ENCODE measurements around the gene DLG1. TPM values are rescaled to one million over a fixed set of nuclear protein-coding genes. Genes with fewer than 3 reads are reported as not detected.

DLG1 gene
- total RNA-seq, 1 donor from 2014 or later: 99.6 TPM

- peaks cover 17% of the 10 kb centered on the region for H3K4me1 Mint-ChIP-seq (ENCODE audit: low read depth)
- H3K4me3 Mint-ChIP-seq (ENCODE audit: low read depth): no peak overlapping the region
- peaks cover 12% of the 10 kb centered on the region for H3K9me3 Mint-ChIP-seq (ENCODE audit: low read depth)
- DNase-seq (ENCODE audit: low spot score, unreplicated experiment): no peak
- H3K27ac Mint-ChIP-seq: peak overlapping the region; percentile 68
- TF ChIP-seq, protein P1, sequence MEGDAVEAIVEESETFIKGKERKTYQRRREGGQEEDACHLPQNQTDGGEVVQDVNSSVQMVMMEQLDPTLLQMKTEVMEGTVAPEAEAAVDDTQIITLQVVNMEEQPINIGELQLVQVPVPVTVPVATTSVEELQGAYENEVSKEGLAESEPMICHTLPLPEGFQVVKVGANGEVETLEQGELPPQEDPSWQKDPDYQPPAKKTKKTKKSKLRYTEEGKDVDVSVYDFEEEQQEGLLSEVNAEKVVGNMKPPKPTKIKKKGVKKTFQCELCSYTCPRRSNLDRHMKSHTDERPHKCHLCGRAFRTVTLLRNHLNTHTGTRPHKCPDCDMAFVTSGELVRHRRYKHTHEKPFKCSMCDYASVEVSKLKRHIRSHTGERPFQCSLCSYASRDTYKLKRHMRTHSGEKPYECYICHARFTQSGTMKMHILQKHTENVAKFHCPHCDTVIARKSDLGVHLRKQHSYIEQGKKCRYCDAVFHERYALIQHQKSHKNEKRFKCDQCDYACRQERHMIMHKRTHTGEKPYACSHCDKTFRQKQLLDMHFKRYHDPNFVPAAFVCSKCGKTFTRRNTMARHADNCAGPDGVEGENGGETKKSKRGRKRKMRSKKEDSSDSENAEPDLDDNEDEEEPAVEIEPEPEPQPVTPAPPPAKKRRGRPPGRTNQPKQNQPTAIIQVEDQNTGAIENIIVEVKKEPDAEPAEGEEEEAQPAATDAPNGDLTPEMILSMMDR (IDR thresholded peaks at IDR 0.05; ENCODE audit: unreplicated experiment): no peak
- H3K36me3 Mint-ChIP-seq (ENCODE audit: insufficient read depth): peaks cover 31% of the 10 kb centered on the region
- no peaks in the 10 kb centered on the region for H3K27me3 Mint-ChIP-seq
Measured at GRCh38 chr3:197234947-197235914, 63.2 kb downstream of the DLG1 start.

DNA sequence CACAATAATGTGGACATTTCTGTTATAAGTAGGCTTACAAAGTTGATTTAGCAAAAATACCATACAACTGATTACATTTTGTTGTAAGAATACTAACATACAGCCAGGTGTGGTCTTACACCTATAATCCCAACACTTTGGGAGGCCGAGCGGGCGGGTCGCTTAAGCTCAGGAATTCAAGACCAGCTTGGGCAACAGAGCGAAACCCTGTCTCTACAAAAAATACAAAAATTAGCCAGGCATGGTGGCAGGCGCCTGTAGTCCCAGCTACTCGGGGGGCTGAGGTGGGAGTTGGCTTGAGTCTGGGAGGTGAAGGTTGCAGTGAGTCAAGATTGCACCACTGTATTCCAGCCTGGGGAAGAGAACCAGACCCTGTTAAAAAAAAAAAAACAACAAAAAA lies 67.1 kb downstream of the DLG1 start:
- peaks cover 32% of the 10 kb centered on the region for H3K4me1 Mint-ChIP-seq (ENCODE audit: low read depth)
- peaks cover 7% of the 10 kb centered on the region for H3K9me3 Mint-ChIP-seq (ENCODE audit: low read depth)
- TF ChIP-seq, protein P1 (IDR thresholded peaks at IDR 0.05; ENCODE audit: unreplicated experiment): no peak
- DNase-seq (ENCODE audit: low spot score, unreplicated experiment): no peak
- peaks cover 24% of the 10 kb centered on the region for H3K36me3 Mint-ChIP-seq (ENCODE audit: insufficient read depth)
- H3K27me3 Mint-ChIP-seq: no peaks in the 10 kb centered on the region
- no peak overlapping the region for H3K4me3 Mint-ChIP-seq (ENCODE audit: low read depth)
- H3K27ac Mint-ChIP-seq: no peak overlapping the region

- Mint-ChIP-seq H3K27ac (no peak overlapping the region), H3K36me3 (ENCODE audit: insufficient read depth) (peaks cover 13% of the 10 kb centered on the region), H3K4me3 (ENCODE audit: low read depth) (no peak overlapping the region), H3K4me1 (ENCODE audit: low read depth) (peaks cover 31% of the 10 kb centered on the region), H3K9me3 (ENCODE audit: low read depth) (peaks cover 3% of the 10 kb centered on the region), H3K27me3 (no peaks in the 10 kb centered on the region)
- DNase-seq (ENCODE audit: low spot score, unreplicated experiment): no peak
- TF ChIP-seq, protein P1 (IDR thresholded peaks at IDR 0.05; ENCODE audit: unreplicated experiment): no peak
Measured at GRCh38 chr3:197229836-197230235, 68.6 kb downstream of the DLG1 start.

- no peak overlapping the region for H3K4me3 Mint-ChIP-seq (ENCODE audit: low read depth)
- no peak overlapping the region for H3K27ac Mint-ChIP-seq
- peaks cover 30% of the 10 kb centered on the region for H3K4me1 Mint-ChIP-seq (ENCODE audit: low read depth)
- H3K27me3 Mint-ChIP-seq: no peaks in the 10 kb centered on the region
- H3K9me3 Mint-ChIP-seq (ENCODE audit: low read depth): peaks cover 3% of the 10 kb centered on the region
- DNase-seq (ENCODE audit: low spot score, unreplicated experiment): no peak
- TF ChIP-seq, protein P1 (IDR thresholded peaks at IDR 0.05; ENCODE audit: unreplicated experiment): no peak
- H3K36me3 Mint-ChIP-seq (ENCODE audit: insufficient read depth): peaks cover 8% of the 10 kb centered on the region
Measured at GRCh38 chr3:197229178-197229577, 69.2 kb downstream of the DLG1 start.

GRCh38 chr3:197227780-197228574 lies 70.4 kb downstream of the DLG1 start:
- no peak for DNase-seq (ENCODE audit: low spot score, unreplicated experiment)
- H3K27me3 Mint-ChIP-seq: no peaks in the 10 kb centered on the region
- TF ChIP-seq, protein P1 (IDR thresholded peaks at IDR 0.05; ENCODE audit: unreplicated experiment): no peak
- H3K36me3 Mint-ChIP-seq (ENCODE audit: insufficient read depth): peaks cover 3% of the 10 kb centered on the region
- peaks cover 3% of the 10 kb centered on the region for H3K9me3 Mint-ChIP-seq (ENCODE audit: low read depth)
- peaks cover 30% of the 10 kb centered on the region for H3K4me1 Mint-ChIP-seq (ENCODE audit: low read depth)
- no peak overlapping the region for H3K4me3 Mint-ChIP-seq (ENCODE audit: low read depth)
- H3K27ac Mint-ChIP-seq: peak overlapping the region; percentile 8
